Liver (tissue), 9 donors: ENCODE measurements around the gene GALK2. TPM values are rescaled to one million over a fixed set of nuclear protein-coding genes. Genes with fewer than 3 reads are reported as not detected.

Experiments used
- DNase-seq: peaks from one replicate; pipeline ENCODE4 v3.0.0-alpha.2; 2017; ENCODE audit warnings: low spot score
- H3K27ac ChIP-seq, 2 donors: one replicate each; pipeline ENCODE4 v1.7.0; 2013; ENCODE audit warnings: inconsistent platforms in 2 of 2, low read length in 2 of 2, control low read depth in 1 of 2, low read depth in 1 of 2, mild to moderate bottlenecking in 1 of 2
- H3K27me3 ChIP-seq, 4 donors: one replicate each; pipeline versions ENCODE4 v1.6.1 to v1.7.0; 2013; ENCODE audit warnings: low read length in 3 of 4, inconsistent platforms in 1 of 4, mild to moderate bottlenecking in 1 of 4, moderate library complexity in 1 of 4; ENCODE audit not compliant: control insufficient read depth in 4 of 4, insufficient read depth in 4 of 4
- H3K36me3 ChIP-seq, 4 donors: one replicate each; pipeline versions ENCODE4 v1.6.1 to v1.7.0; 2013; ENCODE audit warnings: low read length in 3 of 4, mild to moderate bottlenecking in 3 of 4, low read depth in 1 of 4, moderate library complexity in 1 of 4; ENCODE audit not compliant: control insufficient read depth in 4 of 4, insufficient read depth in 3 of 4
- H3K4me1 ChIP-seq, 4 donors: one replicate each; pipeline versions ENCODE4 v1.6.1 to v1.7.0; 2013; ENCODE audit warnings: low read length in 3 of 4, mild to moderate bottlenecking in 3 of 4, moderate library complexity in 1 of 4; ENCODE audit not compliant: control insufficient read depth in 4 of 4, insufficient read depth in 4 of 4
- H3K4me3 ChIP-seq, 3 donors: one replicate each; pipeline versions ENCODE4 v1.6.1 to v1.7.0; 2013; ENCODE audit warnings: low read length in 3 of 3, control low read depth in 1 of 3, low read depth in 1 of 3, mild to moderate bottlenecking in 1 of 3
- H3K9ac ChIP-seq, 2 donors: one replicate each; pipeline ENCODE4 v1.7.0; 2013; ENCODE audit warnings: low read length in 2 of 2, mild to moderate bottlenecking in 2 of 2, moderate library complexity in 2 of 2, control low read depth in 1 of 2, low read depth in 1 of 2
- H3K9me3 ChIP-seq, 4 donors: one replicate each; pipeline versions ENCODE4 v1.6.1 to v1.7.0; 2013; ENCODE audit warnings: low read length in 3 of 4; ENCODE audit not compliant: control insufficient read depth in 4 of 4
- FOXA1 ChIP-seq: IDR thresholded peaks from 2 replicates; pipeline ENCODE4 v1.6.1; 2016; ENCODE audit warnings: antibody characterized with exemption
- FOXA2 ChIP-seq: IDR thresholded peaks from 2 replicates; pipeline ENCODE4 v1.6.1; 2016; ENCODE audit warnings: antibody characterized with exemption
- GABPA ChIP-seq, 2 donors: IDR thresholded peaks in 1 of 2; conservative IDR thresholded peaks in 1 of 2; 2 replicates each; pipeline ENCODE4 v1.6.1; 2016; ENCODE audit warnings: antibody characterized with exemption in 2 of 2, mild to moderate bottlenecking in 1 of 2, moderate library complexity in 1 of 2
- HNF4A ChIP-seq, 2 donors: conservative IDR thresholded peaks; 2 replicates each; pipeline ENCODE4 v1.6.1; 2016; ENCODE audit warnings: antibody characterized with exemption in 2 of 2, mild to moderate bottlenecking in 2 of 2
- HNF4G ChIP-seq: IDR thresholded peaks from 2 replicates; pipeline ENCODE4 v1.6.1; 2016; ENCODE audit warnings: antibody characterized with exemption
- JUND ChIP-seq, 2 donors: IDR thresholded peaks; 2 replicates each; pipeline ENCODE4 v1.6.1; 2016; ENCODE audit warnings: antibody characterized with exemption in 2 of 2
- NR2F2 ChIP-seq: IDR thresholded peaks from 2 replicates; pipeline ENCODE4 v1.6.1; 2016; ENCODE audit warnings: antibody characterized with exemption
- RAD21 ChIP-seq, 2 donors: IDR thresholded peaks; 2 replicates each; pipeline ENCODE4 v1.6.1; 2016; ENCODE audit warnings: antibody characterized with exemption in 2 of 2, mild to moderate bottlenecking in 2 of 2
- RXRA ChIP-seq, 2 donors: IDR thresholded peaks; 2 replicates each; pipeline ENCODE4 v1.6.1; 2017 to 2018; ENCODE audit warnings: antibody characterized with exemption in 2 of 2, mild to moderate bottlenecking in 1 of 2
- SP1 ChIP-seq: IDR thresholded peaks from 2 replicates; pipeline ENCODE4 v1.6.1; 2018; ENCODE audit warnings: antibody characterized with exemption, mild to moderate bottlenecking
- TAF1 ChIP-seq: conservative IDR thresholded peaks from 2 replicates; pipeline ENCODE4 v1.6.1; 2016; ENCODE audit warnings: antibody characterized with exemption, mild to moderate bottlenecking
- YY1 ChIP-seq: IDR thresholded peaks from 2 replicates; pipeline ENCODE4 v1.6.1; 2016; ENCODE audit warnings: antibody characterized with exemption, mild to moderate bottlenecking
- WGBS: extraction: QIAGEN DNeasy Blood & Tissue Kit; methylation state at CpG from one replicate; pipeline ENCODE4 v1.1.7; 2013; 5-methylcytosine and 5-hydroxymethylcytosine counted together
- polyA plus RNA-seq, 2 donors: library from polyadenylated mRNA; stranded (reverse) in 1 of 2; unstranded in 1 of 2; fragments of 200-250 nt in 1 of 2; fragments of >200 nt in 1 of 2; fragmentation: Nextera tagmentation in 1 of 2; extraction: Ambion mirVana in 1 of 2; gene quantifications; one replicate each; pipeline versions ENCODE4 v1.2.1 to v1.2.3, GENCODE V29; 2013 to 2015
- total RNA-seq, 2 donors: library from RNA; depleted of rRNA; stranded (reverse); fragments of >200 nt; gene quantifications; one replicate each; pipeline ENCODE4 v1.2.3, GENCODE V29; 2014
- TF ChIP-seq, protein P1 (sequence below): fragments of 150-350 bp; IDR thresholded peaks from 2 replicates; pipeline ENCODE4 v1.5.1; 2017; ENCODE audit warnings: improper control_type of control experiment, low read depth, low read length; ENCODE audit not compliant: missing input control
- TF ChIP-seq, protein P2 (sequence below): IDR thresholded peaks from 2 replicates; pipeline ENCODE4 v1.6.1; 2016; ENCODE audit warnings: antibody characterized with exemption
- TF ChIP-seq, protein P3 (sequence below): IDR thresholded peaks from 2 replicates; pipeline ENCODE4 v1.6.1; 2016; ENCODE audit warnings: antibody characterized with exemption
- TF ChIP-seq, protein P4 (sequence below): IDR thresholded peaks from 2 replicates; pipeline ENCODE4 v1.6.1; 2016; ENCODE audit warnings: antibody characterized with exemption
- donor health status: healthy.
- donor health status: healthy.
- donor health status: healthy.
- donor health status: healthy.
- donor health status: healthy.

GALK2 gene
- total and polyA plus RNA-seq, 4 donors: 18.1 to 57.0 (median 24.5) TPM

- TF ChIP-seq, protein P1, sequence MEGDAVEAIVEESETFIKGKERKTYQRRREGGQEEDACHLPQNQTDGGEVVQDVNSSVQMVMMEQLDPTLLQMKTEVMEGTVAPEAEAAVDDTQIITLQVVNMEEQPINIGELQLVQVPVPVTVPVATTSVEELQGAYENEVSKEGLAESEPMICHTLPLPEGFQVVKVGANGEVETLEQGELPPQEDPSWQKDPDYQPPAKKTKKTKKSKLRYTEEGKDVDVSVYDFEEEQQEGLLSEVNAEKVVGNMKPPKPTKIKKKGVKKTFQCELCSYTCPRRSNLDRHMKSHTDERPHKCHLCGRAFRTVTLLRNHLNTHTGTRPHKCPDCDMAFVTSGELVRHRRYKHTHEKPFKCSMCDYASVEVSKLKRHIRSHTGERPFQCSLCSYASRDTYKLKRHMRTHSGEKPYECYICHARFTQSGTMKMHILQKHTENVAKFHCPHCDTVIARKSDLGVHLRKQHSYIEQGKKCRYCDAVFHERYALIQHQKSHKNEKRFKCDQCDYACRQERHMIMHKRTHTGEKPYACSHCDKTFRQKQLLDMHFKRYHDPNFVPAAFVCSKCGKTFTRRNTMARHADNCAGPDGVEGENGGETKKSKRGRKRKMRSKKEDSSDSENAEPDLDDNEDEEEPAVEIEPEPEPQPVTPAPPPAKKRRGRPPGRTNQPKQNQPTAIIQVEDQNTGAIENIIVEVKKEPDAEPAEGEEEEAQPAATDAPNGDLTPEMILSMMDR: no peak
- TF ChIP-seq HNF4A (conservative IDR thresholded peaks at IDR 0.05): peak; percentile 57 to 62
- TF ChIP-seq SP1: peak; percentile 21
- Histone ChIP-seq H3K36me3 (peaks cover 0 to 1% (median 0%) of the 10 kb centered on the region in 4 donors), H3K27ac (no peak overlapping the region), H3K9me3 (no peaks in the 10 kb centered on the region), H3K9ac (no peak overlapping the region), H3K4me1 (peaks cover 0 to 5% (median 2%) of the 10 kb centered on the region in 4 donors), H3K27me3 (no peaks in the 10 kb centered on the region), H3K4me3 (no peak overlapping the region)
- DNase-seq: no peak
- 58% methylated on average over 4 of the region's 4 CpGs for WGBS
Measured at GRCh38 chr15:49196856-49197255, 26.8 kb downstream of the GALK2 start.

DNA sequence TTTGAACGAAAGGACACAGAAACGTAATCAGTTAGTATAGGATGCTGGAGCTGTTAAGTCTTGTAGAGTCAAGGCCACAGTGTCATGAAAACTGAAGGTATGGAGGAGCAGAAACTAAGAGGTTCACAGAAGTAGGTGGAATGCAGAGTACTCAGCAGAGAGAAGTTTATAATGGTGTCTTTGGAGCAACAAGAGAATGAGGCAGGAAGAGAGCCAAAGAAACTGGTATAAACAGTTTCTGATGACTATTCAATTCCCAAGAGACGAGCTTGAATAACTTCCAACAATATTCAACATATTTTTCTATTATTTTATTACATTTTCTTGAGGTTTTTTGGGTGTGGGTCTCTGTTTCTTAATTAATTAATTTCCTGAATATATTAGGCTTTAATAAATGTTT, 29.6 kb downstream of the GALK2 start:
- no peaks in the 10 kb centered on the region for H3K9me3 ChIP-seq
- TF ChIP-seq, protein P2, sequence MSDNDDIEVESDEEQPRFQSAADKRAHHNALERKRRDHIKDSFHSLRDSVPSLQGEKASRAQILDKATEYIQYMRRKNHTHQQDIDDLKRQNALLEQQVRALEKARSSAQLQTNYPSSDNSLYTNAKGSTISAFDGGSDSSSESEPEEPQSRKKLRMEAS: no peak
- TF ChIP-seq FOXA1: no peak
- TF ChIP-seq FOXA2: no peak
- TF ChIP-seq, protein P1: no peak
- TF ChIP-seq HNF4A (conservative IDR thresholded peaks at IDR 0.05): no peak
- TF ChIP-seq JUND (IDR thresholded peaks at IDR 0.05): no peak
- TF ChIP-seq RAD21 (IDR thresholded peaks at IDR 0.05): no peak
- TF ChIP-seq, protein P3, sequence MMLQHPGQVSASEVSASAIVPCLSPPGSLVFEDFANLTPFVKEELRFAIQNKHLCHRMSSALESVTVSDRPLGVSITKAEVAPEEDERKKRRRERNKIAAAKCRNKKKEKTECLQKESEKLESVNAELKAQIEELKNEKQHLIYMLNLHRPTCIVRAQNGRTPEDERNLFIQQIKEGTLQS: no peak
- no peak for TF ChIP-seq GABPA (IDR thresholded peaks at IDR 0.05 in 1 of 2, conservative IDR thresholded peaks at IDR 0.05 in 1 of 2)
- TF ChIP-seq TAF1: no peak
- TF ChIP-seq HNF4G: no peak
- TF ChIP-seq RXRA (IDR thresholded peaks at IDR 0.05): no peak
- no peak for TF ChIP-seq NR2F2
- TF ChIP-seq YY1: no peak
- TF ChIP-seq, protein P4, sequence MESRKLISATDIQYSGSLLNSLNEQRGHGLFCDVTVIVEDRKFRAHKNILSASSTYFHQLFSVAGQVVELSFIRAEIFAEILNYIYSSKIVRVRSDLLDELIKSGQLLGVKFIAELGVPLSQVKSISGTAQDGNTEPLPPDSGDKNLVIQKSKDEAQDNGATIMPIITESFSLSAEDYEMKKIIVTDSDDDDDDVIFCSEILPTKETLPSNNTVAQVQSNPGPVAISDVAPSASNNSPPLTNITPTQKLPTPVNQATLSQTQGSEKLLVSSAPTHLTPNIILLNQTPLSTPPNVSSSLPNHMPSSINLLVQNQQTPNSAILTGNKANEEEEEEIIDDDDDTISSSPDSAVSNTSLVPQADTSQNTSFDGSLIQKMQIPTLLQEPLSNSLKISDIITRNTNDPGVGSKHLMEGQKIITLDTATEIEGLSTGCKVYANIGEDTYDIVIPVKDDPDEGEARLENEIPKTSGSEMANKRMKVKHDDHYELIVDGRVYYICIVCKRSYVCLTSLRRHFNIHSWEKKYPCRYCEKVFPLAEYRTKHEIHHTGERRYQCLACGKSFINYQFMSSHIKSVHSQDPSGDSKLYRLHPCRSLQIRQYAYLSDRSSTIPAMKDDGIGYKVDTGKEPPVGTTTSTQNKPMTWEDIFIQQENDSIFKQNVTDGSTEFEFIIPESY: no peak
- no peak for TF ChIP-seq SP1
- H3K4me3 ChIP-seq: no peak overlapping the region
- peaks cover 0 to 5% (median 2%) of the 10 kb centered on the region in 4 donors for H3K4me1 ChIP-seq
- H3K27ac ChIP-seq: no peak overlapping the region
- DNase-seq: no peak
- WGBS: 85% methylated on average over 3 of the region's 3 CpGs
- no peak overlapping the region for H3K9ac ChIP-seq
- peaks cover 2 to 5% (median 4%) of the 10 kb centered on the region in 4 donors for H3K36me3 ChIP-seq
- H3K27me3 ChIP-seq: no peaks in the 10 kb centered on the region
